HepG2 (cell line): ENCODE results near the gene LAMTOR3. TPM values are rescaled to one million over a fixed set of nuclear protein-coding genes. Genes with fewer than 3 reads are reported as not detected.

ENCODE experiments used
- ATAC-seq: fragments of 200-7000 bp; cut with Tn5 transposase; 3 replicates; pipeline ENCODE4 v1.9.1; 2020; ENCODE audit warnings: mild to moderate bottlenecking, moderate library complexity
- BruUV-seq: library from RNA; stranded (reverse); fragments of 400-500 nt; replicated peaks from 2 replicates; lab custom pipeline; 2021; lab: Mats Ljungman, UMichigan
- CTCF ChIA-PET: fragments of 300-600 bp; formaldehyde crosslinking; extraction: SDS; loops from one replicate; lab custom pipeline; 2021; ENCODE audit warnings: low total read pairs, inconsistent platforms, low intra/inter-chr PET ratio; lab: Yijun Ruan, JAX
- POLR2A ChIA-PET: fragments of 350-600 bp; sonication (Branson Sonifier 250); formaldehyde crosslinking; loops from one replicate; lab custom pipeline; 2020; ENCODE audit warnings: antibody characterized with exemption, inconsistent platforms; lab: Yijun Ruan, JAX
- DNase-seq: peaks from one replicate; pipeline ENCODE4 v3.0.0-alpha.2; 2015; ENCODE audit warnings: low spot score
- FAIRE-seq: peaks from 3 replicates; lab custom pipeline; 2011; peaks lifted over from hg19 to GRCh38; lab: Jason Lieb, UNC
- H2AFZ ChIP-seq: one replicate; pipeline ENCODE4 v1.6.1; 2011; ENCODE audit warnings: low read length, inconsistent platforms
- H3K27ac ChIP-seq: fragments of 300-600 bp; 3 replicates; pipeline ENCODE4 v1.8.0; 2011; ENCODE audit warnings: mixed run types, mild to moderate bottlenecking, mixed read lengths, low read length, inconsistent platforms; ENCODE audit not compliant: insufficient read depth; ENCODE audit errors: extremely low read length
- H3K27me3 ChIP-seq, 2 experiments: fragments of 200-600 bp in 1 of 2; 2 replicates in 1 of 2; 3 replicates in 1 of 2; pipeline versions ENCODE4 v1.6.0 to v1.8.0; 2011; ENCODE audit warnings: low read length in 2 of 2, mild to moderate bottlenecking in 2 of 2, moderate library complexity in 2 of 2, inconsistent platforms in 1 of 2; ENCODE audit not compliant: insufficient read depth in 2 of 2, control insufficient read depth in 1 of 2
- H3K36me3 ChIP-seq, 2 experiments: fragments of 200-600 bp in 1 of 2; replicated peaks in 1 of 2; 2 replicates in 1 of 2; 3 replicates in 1 of 2; pipeline versions ENCODE4 v1.5.1 to v1.8.0; 2011; ENCODE audit warnings: low read length in 2 of 2, inconsistent platforms in 1 of 2; ENCODE audit not compliant: insufficient read depth in 2 of 2, control insufficient read depth in 1 of 2
- H3K4me1 ChIP-seq: 2 replicates; pipeline ENCODE4 v1.5.1; 2012; ENCODE audit warnings: low read length, inconsistent platforms; ENCODE audit not compliant: insufficient read depth
- H3K4me2 ChIP-seq: 2 replicates; pipeline ENCODE4 v1.6.0; 2011; ENCODE audit warnings: low read depth, low read length, inconsistent platforms
- H3K4me3 ChIP-seq, 3 experiments: fragments of 200-600 bp in 1 of 3; sonication (generic), shearing (Covaris generic) in 1 of 3; replicated peaks in 1 of 3; 2 replicates each; pipeline ENCODE4 v1.5.1; 2011 to 2016; ENCODE audit warnings: low read length in 3 of 3, inconsistent platforms in 2 of 3, low read depth in 2 of 3, mild to moderate bottlenecking in 2 of 3, control low read depth in 1 of 3, mixed read lengths in 1 of 3; ENCODE audit not compliant: insufficient read depth in 1 of 3
- H3K79me2 ChIP-seq: one replicate; pipeline ENCODE4 v1.6.1; 2011; ENCODE audit warnings: low read length, inconsistent platforms; ENCODE audit not compliant: insufficient read depth
- H3K9ac ChIP-seq: 2 replicates; pipeline ENCODE4 v1.6.0; 2011; ENCODE audit warnings: mild to moderate bottlenecking, low read depth, low read length, inconsistent platforms; ENCODE audit not compliant: insufficient read depth
- H3K9me3 ChIP-seq: 2 replicates; pipeline ENCODE4 v1.5.1; 2012; ENCODE audit warnings: mild to moderate bottlenecking, low read length
- H4K20me1 ChIP-seq: 2 replicates; pipeline ENCODE4 v1.6.0; 2011; ENCODE audit warnings: inconsistent platforms, mild to moderate bottlenecking, low read length, moderate library complexity; ENCODE audit not compliant: insufficient read depth
- HIVEP1 ChIP-seq: sonication (generic); formaldehyde crosslinking; IDR thresholded peaks from 2 replicates; pipeline ENCODE4 v1.4.0; 2020; ENCODE audit warnings: mild to moderate bottlenecking, missing genetic modification reagents
- JARID2 ChIP-seq: sonication (generic); formaldehyde crosslinking; IDR thresholded peaks from 2 replicates; pipeline ENCODE4 v1.8.1; 2023; ENCODE audit warnings: missing genetic modification reagents, inconsistent platforms; ENCODE audit not compliant: insufficient replicate concordance
- JUNB ChIP-seq: sonication (generic); formaldehyde crosslinking; IDR thresholded peaks from 2 replicates; pipeline ENCODE4 v1.8.0; 2022; ENCODE audit warnings: missing genetic modification reagents, mild to moderate bottlenecking, borderline replicate concordance
- KMT2A ChIP-seq: sonication (generic); formaldehyde crosslinking; IDR thresholded peaks from 2 replicates; pipeline ENCODE4 v1.4.0; 2020; ENCODE audit warnings: missing genetic modification reagents
- RXRB ChIP-seq: IDR thresholded peaks from 2 replicates; pipeline ENCODE4 v1.6.1; 2016; ENCODE audit warnings: borderline replicate concordance, missing genetic modification reagents, missing compliant biosample characterization
- ZNF670 ChIP-seq: sonication (generic); formaldehyde crosslinking; IDR thresholded peaks from 2 replicates; pipeline ENCODE4 v1.8.0; 2022; ENCODE audit warnings: mild to moderate bottlenecking, missing genetic modification reagents, borderline replicate concordance
- ZSCAN30 ChIP-seq: sonication (generic); formaldehyde crosslinking; IDR thresholded peaks from 2 replicates; pipeline ENCODE4 v1.5.0; 2020; ENCODE audit warnings: mild to moderate bottlenecking, missing genetic modification reagents
- in situ Hi-C: cut with HindIII; loops from 2 replicates; pipeline ENCODE4 v1.10.0; 2017; ENCODE audit warnings: low pct_unique_long_range_greater_than_20kb; ENCODE audit not compliant: extremely low pct_ligation_motif_present
- intact Hi-C: fragments of 100-400 bp; cut with micrococcal nuclease; formaldehyde crosslinking; loops from one replicate; pipeline ENCODE4 v1.10.0; 2022; ENCODE audit not compliant: unreplicated experiment
- polyA plus RNA-seq, 8 experiments: library from polyadenylated mRNA; depleted of rRNA in 3 of 8; stranded (reverse) in 7 of 8; unstranded in 1 of 8; fragments of >200 nt; fragmentation: Illumina TruSeq in 4 of 8; extraction: Trizol in 4 of 8; gene quantifications; 2 replicates each; pipeline versions ENCODE4 v1.2.1 to v1.2.3, GENCODE V29; 2011 to 2016; ENCODE audit warnings: low read depth in 4 of 8, missing spikeins in 1 of 8, mixed read lengths in 1 of 8; ENCODE audit not compliant: insufficient read depth in 1 of 8
- total RNA-seq, 5 experiments: library from RNA; depleted of rRNA; stranded (reverse); fragments of >200 nt; fragmentation: Illumina TruSeq; extraction: Trizol; gene quantifications; 2 replicates each; pipeline ENCODE4 v1.2.3, GENCODE V29; 2016; ENCODE audit warnings: low read depth in 1 of 5
- TF ChIP-seq, protein P1 (sequence below): sonication (generic); formaldehyde crosslinking; IDR thresholded peaks from 2 replicates; pipeline ENCODE4 v1.4.0; 2020; ENCODE audit warnings: missing genetic modification reagents
- TF ChIP-seq, protein P2 (sequence below): sonication (generic); formaldehyde crosslinking; IDR thresholded peaks from 2 replicates; pipeline ENCODE4 v1.8.1; 2023; ENCODE audit warnings: mild to moderate bottlenecking, missing genetic modification reagents
- TF ChIP-seq, protein P3 (sequence below): sonication (generic); formaldehyde crosslinking; conservative IDR thresholded peaks from 2 replicates; pipeline ENCODE4 v1.8.1; 2023; ENCODE audit warnings: missing genetic modification reagents

The LAMTOR3 gene
- total and polyA plus RNA-seq, 2 of the 13 experiments (the other 11 are each of a cell fraction or from before 2014, with no cell fraction given): 47.6 to 49.1 TPM

DNA sequence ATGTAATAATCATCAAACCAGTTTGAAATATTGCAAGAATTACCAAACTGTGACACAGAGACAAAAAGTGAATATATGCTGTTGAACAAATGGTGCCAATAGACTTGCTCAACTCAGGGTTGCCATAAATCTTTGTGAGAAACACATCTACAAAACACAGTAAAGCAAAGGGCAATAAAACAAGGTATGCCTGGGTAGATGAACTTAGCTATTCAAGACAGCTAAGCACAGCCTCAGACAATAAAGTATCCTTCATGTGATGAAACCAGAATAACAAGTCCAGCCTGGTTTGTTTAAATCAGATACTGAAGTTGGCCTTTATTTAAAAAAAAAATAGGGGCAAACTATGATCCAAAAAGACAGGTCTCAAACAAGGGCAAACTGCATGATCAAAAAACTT is 19.2 kb downstream of the LAMTOR3 start:
- H3K27ac ChIP-seq: no peak overlapping the region
- DNase-seq: no peak
- no peaks in the 10 kb centered on the region for H3K79me2 ChIP-seq
- H3K36me3 ChIP-seq: peaks cover 2 to 8% of the 10 kb centered on the region in 2 experiments; a peak in 4 of 5 replicates
- H3K9ac ChIP-seq: no peak overlapping the region
- H4K20me1 ChIP-seq: no peaks in the 10 kb centered on the region
- FAIRE-seq: no peak
- no peak overlapping the region for H2AFZ ChIP-seq
- H3K4me1 ChIP-seq: no peaks in the 10 kb centered on the region
- POLR2A ChIA-PET: no interaction called here
- BruUV-seq: no TSS peak
- intact Hi-C loops: no loop called here
- TF ChIP-seq KMT2A (CRISPR knock-in tag) (no peak), HIVEP1 (CRISPR knock-in tag) (no peak), JUNB (CRISPR knock-in tag) (no peak), ZSCAN30 (no peak), JARID2 (CRISPR knock-in tag) (no peak), ZNF670 (CRISPR knock-in tag) (no peak), RXRB (CRISPR knock-in tag) (no peak)
- TF ChIP-seq, protein P1, sequence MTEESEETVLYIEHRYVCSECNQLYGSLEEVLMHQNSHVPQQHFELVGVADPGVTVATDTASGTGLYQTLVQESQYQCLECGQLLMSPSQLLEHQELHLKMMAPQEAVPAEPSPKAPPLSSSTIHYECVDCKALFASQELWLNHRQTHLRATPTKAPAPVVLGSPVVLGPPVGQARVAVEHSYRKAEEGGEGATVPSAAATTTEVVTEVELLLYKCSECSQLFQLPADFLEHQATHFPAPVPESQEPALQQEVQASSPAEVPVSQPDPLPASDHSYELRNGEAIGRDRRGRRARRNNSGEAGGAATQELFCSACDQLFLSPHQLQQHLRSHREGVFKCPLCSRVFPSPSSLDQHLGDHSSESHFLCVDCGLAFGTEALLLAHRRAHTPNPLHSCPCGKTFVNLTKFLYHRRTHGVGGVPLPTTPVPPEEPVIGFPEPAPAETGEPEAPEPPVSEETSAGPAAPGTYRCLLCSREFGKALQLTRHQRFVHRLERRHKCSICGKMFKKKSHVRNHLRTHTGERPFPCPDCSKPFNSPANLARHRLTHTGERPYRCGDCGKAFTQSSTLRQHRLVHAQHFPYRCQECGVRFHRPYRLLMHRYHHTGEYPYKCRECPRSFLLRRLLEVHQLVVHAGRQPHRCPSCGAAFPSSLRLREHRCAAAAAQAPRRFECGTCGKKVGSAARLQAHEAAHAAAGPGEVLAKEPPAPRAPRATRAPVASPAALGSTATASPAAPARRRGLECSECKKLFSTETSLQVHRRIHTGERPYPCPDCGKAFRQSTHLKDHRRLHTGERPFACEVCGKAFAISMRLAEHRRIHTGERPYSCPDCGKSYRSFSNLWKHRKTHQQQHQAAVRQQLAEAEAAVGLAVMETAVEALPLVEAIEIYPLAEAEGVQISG (CRISPR knock-in tag): no peak
- TF ChIP-seq, protein P2, sequence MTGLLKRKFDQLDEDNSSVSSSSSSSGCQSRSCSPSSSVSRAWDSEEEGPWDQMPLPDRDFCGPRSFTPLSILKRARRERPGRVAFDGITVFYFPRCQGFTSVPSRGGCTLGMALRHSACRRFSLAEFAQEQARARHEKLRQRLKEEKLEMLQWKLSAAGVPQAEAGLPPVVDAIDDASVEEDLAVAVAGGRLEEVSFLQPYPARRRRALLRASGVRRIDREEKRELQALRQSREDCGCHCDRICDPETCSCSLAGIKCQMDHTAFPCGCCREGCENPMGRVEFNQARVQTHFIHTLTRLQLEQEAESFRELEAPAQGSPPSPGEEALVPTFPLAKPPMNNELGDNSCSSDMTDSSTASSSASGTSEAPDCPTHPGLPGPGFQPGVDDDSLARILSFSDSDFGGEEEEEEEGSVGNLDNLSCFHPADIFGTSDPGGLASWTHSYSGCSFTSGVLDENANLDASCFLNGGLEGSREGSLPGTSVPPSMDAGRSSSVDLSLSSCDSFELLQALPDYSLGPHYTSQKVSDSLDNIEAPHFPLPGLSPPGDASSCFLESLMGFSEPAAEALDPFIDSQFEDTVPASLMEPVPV: no peak
- TF ChIP-seq, protein P3, sequence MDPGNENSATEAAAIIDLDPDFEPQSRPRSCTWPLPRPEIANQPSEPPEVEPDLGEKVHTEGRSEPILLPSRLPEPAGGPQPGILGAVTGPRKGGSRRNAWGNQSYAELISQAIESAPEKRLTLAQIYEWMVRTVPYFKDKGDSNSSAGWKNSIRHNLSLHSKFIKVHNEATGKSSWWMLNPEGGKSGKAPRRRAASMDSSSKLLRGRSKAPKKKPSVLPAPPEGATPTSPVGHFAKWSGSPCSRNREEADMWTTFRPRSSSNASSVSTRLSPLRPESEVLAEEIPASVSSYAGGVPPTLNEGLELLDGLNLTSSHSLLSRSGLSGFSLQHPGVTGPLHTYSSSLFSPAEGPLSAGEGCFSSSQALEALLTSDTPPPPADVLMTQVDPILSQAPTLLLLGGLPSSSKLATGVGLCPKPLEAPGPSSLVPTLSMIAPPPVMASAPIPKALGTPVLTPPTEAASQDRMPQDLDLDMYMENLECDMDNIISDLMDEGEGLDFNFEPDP: no peak
- TF ChIP-seq, all 625 proteins: peak for 0
- no peaks in the 10 kb centered on the region for H3K9me3 ChIP-seq
- no peaks in the 10 kb centered on the region for H3K27me3 ChIP-seq
- CTCF ChIA-PET: no interaction called here
- no peak overlapping the region for H3K4me3 ChIP-seq
- H3K4me2 ChIP-seq: no peak overlapping the region
- no peak for ATAC-seq
- in situ Hi-C loops: no loop called here
